Upper lobe of right lung (tissue), 1 donor: ENCODE results near the gene CEP72. TPM values are rescaled to one million over a fixed set of nuclear protein-coding genes. Genes with fewer than 3 reads are reported as not detected.
"Not testable (repeated sequence)": the region's sequence is repeated elsewhere in the genome, so short reads cannot be mapped to it uniquely, and the experiment has no call there.

Source experiments
- ATAC-seq: fragments of 200-7000 bp; cut with Tn5 transposase; one replicate; pipeline ENCODE4 v1.9.1; 2020; ENCODE audit warnings: mild to moderate bottlenecking, moderate library complexity
- DNase-seq: peaks from one replicate; pipeline ENCODE4 v3.0.0-alpha.2; 2020
- H3K27ac ChIP-seq: fragments of 200-600 bp; one replicate; pipeline ENCODE4 v1.8.0; 2022
- H3K27me3 ChIP-seq: fragments of 200-600 bp; one replicate; pipeline ENCODE4 v1.8.0; 2022; ENCODE audit warnings: mild to moderate bottlenecking
- H3K36me3 ChIP-seq: fragments of 200-600 bp; one replicate; pipeline ENCODE4 v1.8.0; 2022
- H3K4me1 ChIP-seq: fragments of 200-600 bp; one replicate; pipeline ENCODE4 v1.8.0; 2022
- H3K4me3 ChIP-seq: fragments of 200-600 bp; one replicate; pipeline ENCODE4 v1.8.0; 2022; ENCODE audit warnings: mild to moderate bottlenecking
- H3K9me3 ChIP-seq: fragments of 200-600 bp; one replicate; pipeline ENCODE4 v1.8.0; 2022
- intact Hi-C: fragments of 100-400 bp; cut with DNase I; formaldehyde crosslinking; loops from one replicate; pipeline ENCODE4 v1.11.0; 2022
- total RNA-seq: library from RNA; stranded (reverse); fragmentation: NEBNext Ultra II Directional; extraction: Animal tissue kit (Norgen Biotek cat#: 25700); gene quantifications from one replicate; pipeline ENCODE4 v1.2.1, GENCODE V29; 2021
- TF ChIP-seq, protein P1 (sequence below): fragments of 200-600 bp; IDR thresholded peaks from one replicate; pipeline ENCODE4 v1.8.0; 2022; ENCODE audit warnings: antibody characterized with exemption
- donor health status: DM: no; HTN: yes; CAD: no; lungs with severe emphysema.

Gene CEP72
- total RNA-seq, 1 donor from 2014 or later, result 13.2 TPM

DNA sequence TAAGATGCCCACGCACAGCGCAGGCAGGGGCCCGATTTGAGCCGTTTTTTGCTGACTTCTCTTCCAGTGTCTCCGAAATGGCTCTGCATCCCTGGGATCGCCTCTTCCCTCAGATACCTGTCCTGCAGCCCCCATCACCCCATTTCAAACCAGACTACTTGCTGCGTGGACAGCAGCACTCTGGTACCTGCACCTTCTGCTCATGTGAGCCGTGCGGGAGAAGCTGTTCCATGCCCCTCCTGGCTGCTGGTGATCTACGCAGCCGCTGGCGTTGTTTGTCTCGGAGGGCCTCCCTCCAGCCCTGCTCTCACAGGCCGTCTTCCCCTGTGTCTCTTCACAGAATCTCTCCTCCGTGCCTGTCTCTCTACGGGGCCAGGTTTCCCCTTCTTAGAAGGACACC lies 13.4 kb downstream of the CEP72 start:
- Histone ChIP-seq H3K4me3 (no peak overlapping the region), H3K4me1 (no peaks in the 10 kb centered on the region), H3K27me3 (no peaks in the 10 kb centered on the region), H3K27ac (no peak overlapping the region), H3K36me3 (peaks cover 9% of the 10 kb centered on the region), H3K9me3 (no peaks in the 10 kb centered on the region)
- DNase-seq (peak; percentile 41), ATAC-seq (no peak)
- intact Hi-C loops, result no loop called here
- TF ChIP-seq, protein P1, sequence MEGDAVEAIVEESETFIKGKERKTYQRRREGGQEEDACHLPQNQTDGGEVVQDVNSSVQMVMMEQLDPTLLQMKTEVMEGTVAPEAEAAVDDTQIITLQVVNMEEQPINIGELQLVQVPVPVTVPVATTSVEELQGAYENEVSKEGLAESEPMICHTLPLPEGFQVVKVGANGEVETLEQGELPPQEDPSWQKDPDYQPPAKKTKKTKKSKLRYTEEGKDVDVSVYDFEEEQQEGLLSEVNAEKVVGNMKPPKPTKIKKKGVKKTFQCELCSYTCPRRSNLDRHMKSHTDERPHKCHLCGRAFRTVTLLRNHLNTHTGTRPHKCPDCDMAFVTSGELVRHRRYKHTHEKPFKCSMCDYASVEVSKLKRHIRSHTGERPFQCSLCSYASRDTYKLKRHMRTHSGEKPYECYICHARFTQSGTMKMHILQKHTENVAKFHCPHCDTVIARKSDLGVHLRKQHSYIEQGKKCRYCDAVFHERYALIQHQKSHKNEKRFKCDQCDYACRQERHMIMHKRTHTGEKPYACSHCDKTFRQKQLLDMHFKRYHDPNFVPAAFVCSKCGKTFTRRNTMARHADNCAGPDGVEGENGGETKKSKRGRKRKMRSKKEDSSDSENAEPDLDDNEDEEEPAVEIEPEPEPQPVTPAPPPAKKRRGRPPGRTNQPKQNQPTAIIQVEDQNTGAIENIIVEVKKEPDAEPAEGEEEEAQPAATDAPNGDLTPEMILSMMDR, result no peak

DNA sequence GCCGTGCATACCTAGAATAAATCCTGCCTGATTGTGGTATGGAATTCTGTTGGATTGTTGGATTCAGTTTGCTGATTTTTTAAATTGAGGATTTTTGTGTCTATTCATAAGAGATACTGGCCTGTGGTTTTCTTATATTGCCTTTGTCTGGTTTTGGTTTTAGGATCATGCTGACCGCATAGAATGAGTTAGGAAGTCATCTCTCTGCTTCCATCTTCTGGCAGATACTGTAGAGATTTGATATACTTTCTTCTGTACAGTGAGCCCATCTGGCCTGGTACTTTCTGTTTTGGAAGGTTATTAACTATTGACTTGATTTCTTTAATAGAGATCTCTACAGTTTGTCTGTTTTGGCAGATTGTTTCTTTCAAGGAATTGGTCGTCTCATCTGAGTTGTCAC lies 14.7 kb downstream of the CEP72 start:
- DNase-seq (no peak), ATAC-seq (no peak)
- Histone ChIP-seq H3K4me1 (no peaks in the 10 kb centered on the region), H3K36me3 (peaks cover 6% of the 10 kb centered on the region), H3K27ac (no peak overlapping the region), H3K4me3 (no peak overlapping the region), H3K27me3 (no peaks in the 10 kb centered on the region), H3K9me3 (no peaks in the 10 kb centered on the region)
- TF ChIP-seq, protein P1, result no peak
- intact Hi-C loops, result no loop called here

DNA sequence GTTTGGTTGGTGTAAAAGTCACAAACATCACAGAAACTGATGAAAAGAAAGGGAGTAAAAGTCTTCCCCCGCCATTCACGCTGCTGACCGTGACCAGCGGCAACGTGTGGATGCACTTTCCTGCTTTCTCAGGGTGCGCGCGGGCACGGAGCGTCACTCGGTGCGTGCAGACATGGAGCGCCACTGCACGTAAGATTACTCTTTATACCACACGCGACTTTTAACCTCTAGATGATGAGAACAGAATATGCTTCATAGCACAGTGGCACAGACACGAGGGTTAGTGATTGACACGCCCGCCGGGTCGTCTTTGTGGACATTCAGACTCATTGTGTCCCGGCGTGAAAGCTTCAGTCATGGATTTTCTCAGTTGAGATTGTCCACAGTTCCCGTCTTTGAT lies 15.7 kb downstream of the CEP72 start:
- Histone ChIP-seq H3K27ac (no peak overlapping the region), H3K9me3 (no peaks in the 10 kb centered on the region), H3K36me3 (peaks cover 6% of the 10 kb centered on the region), H3K4me1 (no peaks in the 10 kb centered on the region), H3K27me3 (no peaks in the 10 kb centered on the region), H3K4me3 (no peak overlapping the region)
- ATAC-seq (no peak), DNase-seq (peak; percentile 48)
- TF ChIP-seq, protein P1, result no peak
- intact Hi-C loops, result no loop called here

DNA sequence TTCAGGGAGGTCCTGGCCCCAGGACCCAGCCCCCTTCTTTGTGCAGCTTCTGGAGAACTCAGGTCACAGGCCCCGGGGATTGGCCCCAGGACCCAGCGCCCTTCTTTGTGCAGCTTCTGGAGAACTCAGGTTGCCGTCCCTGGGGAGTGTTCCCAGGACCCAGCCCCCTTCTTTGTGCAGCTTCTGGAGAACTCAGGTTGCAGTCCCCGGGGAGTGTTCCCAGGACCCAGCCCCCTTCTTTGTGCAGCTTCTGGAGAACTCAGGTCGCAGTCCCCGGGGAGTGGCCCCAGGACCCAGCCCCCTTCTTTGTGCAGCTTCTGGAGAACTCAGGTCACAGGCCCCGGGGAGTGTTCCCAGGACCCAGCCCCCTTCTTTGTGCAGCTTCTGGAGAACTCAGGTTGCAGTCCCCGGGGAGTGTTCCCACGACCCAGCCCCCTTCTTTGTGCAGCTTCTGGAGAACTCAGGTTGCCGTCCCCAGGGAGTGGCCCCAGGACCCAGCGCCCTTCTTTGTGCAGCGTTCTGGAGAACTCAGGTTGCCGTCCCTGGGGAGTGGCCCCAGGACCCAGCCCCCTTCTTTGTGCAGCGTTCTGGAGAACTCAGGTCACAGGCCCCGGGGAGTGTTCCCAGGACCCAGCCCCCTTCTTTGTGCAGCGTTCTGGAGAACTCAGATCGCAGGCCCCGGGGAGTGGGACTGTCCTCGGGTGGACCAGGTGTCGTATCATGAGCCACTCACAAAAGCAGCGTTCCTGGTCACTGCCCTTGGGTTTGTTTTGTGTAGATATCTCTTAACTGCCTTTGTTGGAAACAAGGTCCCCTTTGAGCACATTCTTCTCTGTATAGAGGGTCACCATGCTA lies 16.4 kb downstream of the CEP72 start:
- ATAC-seq, H3K4me1 ChIP-seq, H3K27me3 ChIP-seq, H3K4me3 ChIP-seq, intact Hi-C loops, H3K9me3 ChIP-seq, H3K36me3 ChIP-seq, H3K27ac ChIP-seq: not testable (repeated sequence)
- DNase-seq, result peak; percentile 43

DNA sequence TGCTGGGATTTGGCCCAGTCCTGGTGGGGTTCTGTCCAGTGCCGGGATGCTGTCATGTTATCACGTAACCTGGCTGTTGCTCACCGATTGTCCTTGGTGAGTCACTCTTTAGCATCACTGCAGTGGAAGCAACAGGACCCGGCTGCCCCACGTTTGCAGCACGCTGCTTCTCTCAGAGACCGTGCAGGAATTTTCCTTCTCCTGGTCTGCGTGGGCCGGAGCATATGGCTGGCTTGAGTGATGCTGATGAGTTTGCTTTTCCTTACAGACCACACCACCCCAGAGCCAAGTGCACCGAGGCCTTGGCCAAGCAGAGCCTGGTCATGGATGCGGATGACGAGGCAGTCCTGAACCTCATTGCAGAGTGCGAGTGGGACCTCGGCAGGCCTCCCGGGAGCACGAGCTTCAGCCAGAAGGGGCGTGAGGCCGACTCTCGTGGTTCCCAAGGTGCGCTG lies 21.4 kb downstream of the CEP72 start:
- no peak overlapping the region for H3K4me3 ChIP-seq
- TF ChIP-seq, protein P1, result no peak
- intact Hi-C loops, result no loop called here
- H3K36me3 ChIP-seq, result peaks cover 12% of the 10 kb centered on the region
- DNase-seq, result peak; percentile 57
- H3K27me3 ChIP-seq, result no peaks in the 10 kb centered on the region
- no peak overlapping the region for H3K27ac ChIP-seq
- no peaks in the 10 kb centered on the region for H3K9me3 ChIP-seq
- ATAC-seq, result no peak
- H3K4me1 ChIP-seq, result no peaks in the 10 kb centered on the region

DNA sequence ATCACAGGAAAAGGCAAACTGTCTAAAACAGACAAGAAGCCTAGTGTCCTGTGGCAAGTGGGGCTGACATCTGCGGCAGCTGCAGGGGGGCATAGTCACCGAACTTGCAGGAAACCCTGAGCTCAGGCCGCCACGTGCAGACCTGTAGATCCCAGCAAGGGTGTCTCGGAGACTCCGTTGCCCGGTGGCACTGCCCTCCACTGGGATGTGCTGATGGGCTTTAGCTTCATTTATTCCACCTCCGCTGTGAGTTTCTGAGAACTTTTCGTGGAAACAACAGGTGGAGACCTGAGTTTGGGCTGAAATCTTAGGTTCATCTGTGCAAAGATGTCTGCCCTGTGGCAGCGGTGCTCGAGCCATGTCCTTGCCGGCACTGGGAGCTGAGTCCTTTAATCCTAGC lies 22.1 kb downstream of the CEP72 start:
- Histone ChIP-seq H3K4me3 (no peak overlapping the region), H3K27ac (no peak overlapping the region), H3K4me1 (no peaks in the 10 kb centered on the region), H3K27me3 (no peaks in the 10 kb centered on the region), H3K9me3 (no peaks in the 10 kb centered on the region), H3K36me3 (peaks cover 12% of the 10 kb centered on the region)
- TF ChIP-seq, protein P1, result no peak
- intact Hi-C loops, result no loop called here
- no peak for ATAC-seq
- peak; percentile 53 for DNase-seq
